Measurements from ENCODE around the gene SLC16A10. TPM values are rescaled to one million over a fixed set of nuclear protein-coding genes. Genes with fewer than 3 reads are reported as not detected.

The SLC16A10 gene
- total RNA-seq, 2 experiments from 2014 or later: 13.4 to 13.8 TPM

DNA sequence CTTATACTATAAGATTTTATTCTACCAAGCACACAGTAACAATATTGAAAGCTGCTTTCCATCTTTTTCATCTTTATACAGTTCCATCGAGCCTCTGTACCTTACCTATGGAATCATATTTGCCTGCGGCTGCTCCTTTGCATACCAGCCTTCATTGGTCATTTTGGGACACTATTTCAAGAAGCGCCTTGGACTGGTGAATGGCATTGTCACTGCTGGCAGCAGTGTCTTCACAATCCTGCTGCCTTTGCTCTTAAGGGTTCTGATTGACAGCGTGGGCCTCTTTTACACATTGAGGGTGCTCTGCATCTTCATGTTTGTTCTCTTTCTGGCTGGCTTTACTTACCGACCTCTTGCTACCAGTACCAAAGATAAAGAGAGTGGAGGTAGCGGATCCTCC lies 89.8 kb downstream of the SLC16A10 start:
- DNase-seq: no peak
- CTCF ChIA-PET: no interaction called here

DNA sequence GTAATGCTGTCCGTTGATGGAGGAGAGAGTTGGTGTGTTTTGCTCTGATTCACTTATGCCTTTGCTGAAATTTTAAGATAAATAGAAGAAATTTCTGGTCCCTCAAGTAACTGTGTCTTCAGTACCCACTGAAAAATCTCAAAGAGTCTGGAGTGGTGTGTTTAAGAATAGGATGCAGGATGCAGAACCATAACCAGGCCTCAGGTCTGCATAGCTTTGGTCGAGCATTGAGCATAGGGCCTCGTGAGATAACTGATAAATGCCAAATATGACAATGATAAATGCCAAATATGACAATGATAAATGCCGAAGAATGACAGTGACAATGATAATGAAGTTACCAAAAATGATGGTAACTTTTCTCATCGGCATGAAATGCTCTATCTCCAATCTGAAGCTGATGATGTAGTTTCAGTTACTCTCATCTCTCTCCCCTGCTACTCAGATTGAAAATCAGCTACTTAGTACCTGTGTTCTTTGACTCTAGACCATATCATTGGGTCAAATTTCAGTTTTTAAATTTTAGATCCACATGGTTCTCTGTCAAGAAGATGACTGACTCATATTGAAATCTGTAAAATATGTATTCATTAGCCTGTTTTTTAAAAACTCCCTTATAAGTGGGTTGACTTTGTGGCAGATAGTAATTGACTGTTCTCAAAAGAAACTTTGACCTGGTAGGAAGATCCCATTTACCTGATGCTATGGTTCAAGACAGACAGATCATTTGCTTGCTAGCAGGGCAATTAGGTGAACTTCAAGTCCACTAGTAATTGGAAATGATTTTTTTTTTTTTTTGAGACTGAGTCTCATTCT lies 96.6 kb downstream of the SLC16A10 start:
- Histone ChIP-seq H3K27ac (ENCODE audit: low read depth in 1 of 2, low read length in 2 of 2) (no peak overlapping the region), H3K9me3 (ENCODE audit: control insufficient read depth in 1 of 2, insufficient read depth in 1 of 2, low read length in 2 of 2) (no peaks in the 10 kb centered on the region), H3K36me3 (ENCODE audit: insufficient read depth, low read length) (no peaks in the 10 kb centered on the region), H3K27me3 (ENCODE audit: control insufficient read depth in 1 of 2, insufficient read depth in 2 of 2, low read length in 2 of 2) (no peaks in the 10 kb centered on the region), H3K4me3 (ENCODE audit: low read length) (no peak overlapping the region), H3K4me1 (ENCODE audit: insufficient read depth, low read length) (no peaks in the 10 kb centered on the region)
- Mint-ChIP-seq H3K27me3 (no peaks in the 10 kb centered on the region), H3K9me3 (no peaks in the 10 kb centered on the region), H3K27ac (no peak overlapping the region), H3K36me3 (ENCODE audit: low read depth) (peaks cover 45% of the 10 kb centered on the region), H3K4me1 (ENCODE audit: low read depth) (no peaks in the 10 kb centered on the region), H3K4me3 (no peak overlapping the region)
- TF ChIP-seq, protein P1, sequence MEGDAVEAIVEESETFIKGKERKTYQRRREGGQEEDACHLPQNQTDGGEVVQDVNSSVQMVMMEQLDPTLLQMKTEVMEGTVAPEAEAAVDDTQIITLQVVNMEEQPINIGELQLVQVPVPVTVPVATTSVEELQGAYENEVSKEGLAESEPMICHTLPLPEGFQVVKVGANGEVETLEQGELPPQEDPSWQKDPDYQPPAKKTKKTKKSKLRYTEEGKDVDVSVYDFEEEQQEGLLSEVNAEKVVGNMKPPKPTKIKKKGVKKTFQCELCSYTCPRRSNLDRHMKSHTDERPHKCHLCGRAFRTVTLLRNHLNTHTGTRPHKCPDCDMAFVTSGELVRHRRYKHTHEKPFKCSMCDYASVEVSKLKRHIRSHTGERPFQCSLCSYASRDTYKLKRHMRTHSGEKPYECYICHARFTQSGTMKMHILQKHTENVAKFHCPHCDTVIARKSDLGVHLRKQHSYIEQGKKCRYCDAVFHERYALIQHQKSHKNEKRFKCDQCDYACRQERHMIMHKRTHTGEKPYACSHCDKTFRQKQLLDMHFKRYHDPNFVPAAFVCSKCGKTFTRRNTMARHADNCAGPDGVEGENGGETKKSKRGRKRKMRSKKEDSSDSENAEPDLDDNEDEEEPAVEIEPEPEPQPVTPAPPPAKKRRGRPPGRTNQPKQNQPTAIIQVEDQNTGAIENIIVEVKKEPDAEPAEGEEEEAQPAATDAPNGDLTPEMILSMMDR (IDR thresholded peaks at IDR 0.05): no peak
- no peak for DNase-seq
- ChIA-PET CTCF (no interaction called here), POLR2A (no interaction called here)
- intact Hi-C loops (cut with DNase I, micrococcal nuclease): no loop called here
- ATAC-seq (ENCODE audit: poor library complexity): no peak

More for the DNA sequence above, 89.8 kb downstream of the SLC16A10 start:
- H3K9me3 ChIP-seq (ENCODE audit: control insufficient read depth in 1 of 2, insufficient read depth in 1 of 2, low read length in 2 of 2): no peaks in the 10 kb centered on the region
- no peaks in the 10 kb centered on the region for H3K27me3 ChIP-seq (ENCODE audit: control insufficient read depth in 1 of 2, insufficient read depth in 2 of 2, low read length in 2 of 2)
- no peaks in the 10 kb centered on the region for H3K27me3 Mint-ChIP-seq
- H3K4me1 ChIP-seq (ENCODE audit: insufficient read depth, low read length): peaks cover 11% of the 10 kb centered on the region
- no peak overlapping the region for H3K27ac ChIP-seq (ENCODE audit: low read depth in 1 of 2, low read length in 2 of 2)
- H3K4me1 Mint-ChIP-seq (ENCODE audit: low read depth): peaks cover 26% of the 10 kb centered on the region
- TF ChIP-seq, protein P1 (IDR thresholded peaks at IDR 0.05): no peak
- H3K4me3 Mint-ChIP-seq: no peak overlapping the region
- intact Hi-C loops (cut with DNase I, micrococcal nuclease): loop anchor here in 1 of 2 experiments (5.0 kb wide), 1 partner anchor 45 kb away; no protein-coding TSS in a partner anchor
- POLR2A ChIA-PET: no interaction called here
- peaks cover 33% of the 10 kb centered on the region for H3K36me3 Mint-ChIP-seq (ENCODE audit: low read depth)
- no peak for ATAC-seq (ENCODE audit: poor library complexity)
- H3K9me3 Mint-ChIP-seq: no peaks in the 10 kb centered on the region
- H3K36me3 ChIP-seq (ENCODE audit: insufficient read depth, low read length): no peaks in the 10 kb centered on the region
- H3K4me3 ChIP-seq (ENCODE audit: low read length): no peak overlapping the region
- H3K27ac Mint-ChIP-seq: no peak overlapping the region

DNA sequence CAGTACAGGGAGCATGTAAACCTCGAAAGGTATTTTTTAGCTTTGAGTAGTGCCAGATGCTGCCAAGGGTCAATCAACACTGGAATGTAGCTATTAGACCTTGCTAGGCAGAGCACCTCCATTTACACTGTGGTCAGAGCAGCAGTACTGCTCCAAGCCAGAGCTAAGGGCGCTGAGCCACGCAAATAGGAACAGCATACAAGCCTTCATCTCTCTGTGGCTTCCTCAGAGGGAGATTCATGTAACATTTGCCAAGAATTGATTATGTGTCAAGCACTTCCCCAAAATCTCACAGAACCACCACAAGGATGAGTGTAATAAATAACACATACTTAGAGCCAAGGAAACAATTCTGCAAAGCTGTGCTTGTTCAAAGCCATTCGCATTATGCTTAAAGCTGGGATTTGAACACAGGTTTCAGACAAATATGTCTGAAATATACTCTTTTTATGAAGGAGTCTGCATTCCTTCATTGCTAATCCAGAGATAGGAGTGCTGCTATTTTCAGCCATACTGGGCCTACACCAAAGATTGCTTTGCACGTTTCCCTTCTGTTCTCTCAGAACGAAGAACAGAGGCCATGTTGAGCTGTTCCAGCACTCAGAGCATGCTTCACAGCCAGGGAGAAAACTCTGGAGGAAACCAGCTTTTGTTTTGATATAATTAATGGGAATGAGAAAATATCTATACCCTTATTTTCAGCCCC lies 97.7 kb downstream of the SLC16A10 start:
- ChIA-PET CTCF (no interaction called here), POLR2A (no interaction called here)
- no peak for DNase-seq
- H3K36me3 Mint-ChIP-seq (ENCODE audit: low read depth): peaks cover 49% of the 10 kb centered on the region
- no peak overlapping the region for H3K4me3 Mint-ChIP-seq
- H3K9me3 Mint-ChIP-seq: peaks cover 2% of the 10 kb centered on the region
- intact Hi-C loops (cut with DNase I, micrococcal nuclease): no loop called here
- ATAC-seq (ENCODE audit: poor library complexity): no peak
- no peaks in the 10 kb centered on the region for H3K36me3 ChIP-seq (ENCODE audit: insufficient read depth, low read length)
- no peak overlapping the region for H3K27ac Mint-ChIP-seq
- no peak overlapping the region for H3K4me3 ChIP-seq (ENCODE audit: low read length)
- no peaks in the 10 kb centered on the region for H3K4me1 ChIP-seq (ENCODE audit: insufficient read depth, low read length)
- no peaks in the 10 kb centered on the region for H3K9me3 ChIP-seq (ENCODE audit: control insufficient read depth in 1 of 2, insufficient read depth in 1 of 2, low read length in 2 of 2)
- no peaks in the 10 kb centered on the region for H3K4me1 Mint-ChIP-seq (ENCODE audit: low read depth)
- no peaks in the 10 kb centered on the region for H3K27me3 Mint-ChIP-seq
- H3K27me3 ChIP-seq (ENCODE audit: control insufficient read depth in 1 of 2, insufficient read depth in 2 of 2, low read length in 2 of 2): no peaks in the 10 kb centered on the region
- TF ChIP-seq, protein P1 (IDR thresholded peaks at IDR 0.05): no peak
- no peak overlapping the region for H3K27ac ChIP-seq (ENCODE audit: low read depth in 1 of 2, low read length in 2 of 2)
